Calu3 (cell line): ENCODE measurements around the gene RXRB. TPM values are rescaled to one million over a fixed set of nuclear protein-coding genes. Genes with fewer than 3 reads are reported as not detected.
A peak's percentile ranks its signal among the peaks of the same experiment; 100 is the strongest.

Experiments used
- BruUV-seq: library from RNA; stranded (reverse); fragments of 400-500 nt; replicated peaks from 2 replicates; lab custom pipeline; 2021; lab: Mats Ljungman, UMichigan
- CTCF ChIA-PET: fragments of 300-600 bp; sonication (Branson Sonifier 250); formaldehyde crosslinking; loops from one replicate; lab custom pipeline; 2022; ENCODE audit warnings: antibody characterized with exemption; lab: Charles Lee
- DNase-seq: peaks from one replicate; pipeline ENCODE4 v3.0.0; 2022
- H3K27ac Mint-ChIP-seq: one replicate; pipeline ENCODE4 v1.8.0; 2022; ENCODE audit warnings: mixed read lengths; ENCODE audit not compliant: unreplicated experiment
- H3K27me3 Mint-ChIP-seq: one replicate; pipeline ENCODE4 v1.8.0; 2022; ENCODE audit warnings: mixed read lengths; ENCODE audit not compliant: unreplicated experiment
- H3K36me3 Mint-ChIP-seq: one replicate; pipeline ENCODE4 v1.8.0; 2022; ENCODE audit warnings: mild to moderate bottlenecking, moderate library complexity, mixed read lengths; ENCODE audit not compliant: insufficient read depth, unreplicated experiment
- H3K4me1 Mint-ChIP-seq: one replicate; pipeline ENCODE4 v1.8.0; 2022; ENCODE audit warnings: mild to moderate bottlenecking, low read depth, mixed read lengths; ENCODE audit not compliant: unreplicated experiment
- H3K4me3 Mint-ChIP-seq: one replicate; pipeline ENCODE4 v1.8.0; 2022; ENCODE audit warnings: mild to moderate bottlenecking, low read depth, moderate library complexity, mixed read lengths; ENCODE audit not compliant: unreplicated experiment
- H3K9me3 Mint-ChIP-seq: one replicate; pipeline ENCODE4 v1.8.0; 2022; ENCODE audit warnings: low read depth, mixed read lengths; ENCODE audit not compliant: unreplicated experiment
- intact Hi-C: fragments of 100-400 bp; cut with micrococcal nuclease; formaldehyde crosslinking; loops from one replicate; pipeline ENCODE4 v1.10.0; 2022; ENCODE audit not compliant: unreplicated experiment
- total RNA-seq: library from RNA; stranded (reverse); gene quantifications from 2 replicates; pipeline ENCODE4 v1.2.3, GENCODE V29; 2022
- TF ChIP-seq, protein P1 (sequence below): fragments of 200-600 bp; IDR thresholded peaks from one replicate; pipeline ENCODE4 v1.8.0; 2022; ENCODE audit warnings: antibody characterized with exemption; ENCODE audit not compliant: unreplicated experiment

The RXRB gene
- total RNA-seq, 1 experiment from 2014 or later = 78.3 TPM

DNA sequence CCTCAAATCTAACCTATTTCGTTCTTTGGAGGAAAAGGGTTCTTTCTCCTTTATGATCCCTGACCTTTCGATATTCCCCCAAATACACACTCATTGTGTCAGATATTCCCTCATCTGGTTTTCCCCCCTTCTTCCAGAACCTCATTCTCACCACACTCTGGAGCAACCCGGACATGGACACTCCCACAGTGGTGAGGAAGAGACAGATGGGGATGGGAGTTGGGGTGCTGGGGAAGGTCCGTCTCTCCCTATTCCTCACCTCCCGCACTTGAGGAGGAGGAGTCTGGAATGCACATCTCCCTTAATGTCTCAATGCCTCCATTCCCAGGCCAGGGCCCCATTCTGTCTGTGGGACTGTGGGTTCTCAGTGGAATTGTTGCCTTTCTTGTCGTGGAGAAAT, 1.5 kb upstream of the RXRB start:
- peaks cover 74% of the 10 kb centered on the region for H3K4me1 Mint-ChIP-seq
- BruUV-seq = no TSS peak

DNA sequence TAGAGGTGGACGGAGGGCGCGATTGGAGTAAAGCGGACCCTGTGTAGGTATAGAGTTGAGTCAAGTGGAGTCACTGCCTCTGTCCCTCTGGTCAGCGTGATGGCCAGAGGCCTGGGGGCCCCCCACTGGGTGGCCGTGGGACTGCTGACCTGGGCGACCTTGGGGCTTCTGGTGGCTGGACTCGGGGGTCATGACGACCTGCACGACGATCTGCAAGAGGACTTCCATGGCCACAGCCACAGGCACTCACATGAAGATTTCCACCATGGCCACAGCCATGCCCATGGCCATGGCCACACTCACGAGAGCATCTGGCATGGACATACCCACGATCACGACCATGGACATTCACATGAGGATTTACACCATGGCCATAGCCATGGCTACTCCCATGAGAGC, 681 bp upstream of the RXRB start:
- no peaks in the 10 kb centered on the region for H3K27me3 Mint-ChIP-seq

More for the DNA sequence above, 1.5 kb upstream of the RXRB start:
- intact Hi-C loops = no loop called here
- Mint-ChIP-seq H3K4me3 (peak overlapping the region; percentile 97), H3K27me3 (no peaks in the 10 kb centered on the region), H3K27ac (peak overlapping the region; percentile 97), H3K36me3 (peaks cover 95% of the 10 kb centered on the region), H3K9me3 (no peaks in the 10 kb centered on the region)
- DNase-seq = no peak
- CTCF ChIA-PET = interaction anchor here (1.0 kb wide), 1 partner anchor 46 kb away, joined by 3 read pairs; no protein-coding TSS in a partner anchor
- TF ChIP-seq, protein P1, sequence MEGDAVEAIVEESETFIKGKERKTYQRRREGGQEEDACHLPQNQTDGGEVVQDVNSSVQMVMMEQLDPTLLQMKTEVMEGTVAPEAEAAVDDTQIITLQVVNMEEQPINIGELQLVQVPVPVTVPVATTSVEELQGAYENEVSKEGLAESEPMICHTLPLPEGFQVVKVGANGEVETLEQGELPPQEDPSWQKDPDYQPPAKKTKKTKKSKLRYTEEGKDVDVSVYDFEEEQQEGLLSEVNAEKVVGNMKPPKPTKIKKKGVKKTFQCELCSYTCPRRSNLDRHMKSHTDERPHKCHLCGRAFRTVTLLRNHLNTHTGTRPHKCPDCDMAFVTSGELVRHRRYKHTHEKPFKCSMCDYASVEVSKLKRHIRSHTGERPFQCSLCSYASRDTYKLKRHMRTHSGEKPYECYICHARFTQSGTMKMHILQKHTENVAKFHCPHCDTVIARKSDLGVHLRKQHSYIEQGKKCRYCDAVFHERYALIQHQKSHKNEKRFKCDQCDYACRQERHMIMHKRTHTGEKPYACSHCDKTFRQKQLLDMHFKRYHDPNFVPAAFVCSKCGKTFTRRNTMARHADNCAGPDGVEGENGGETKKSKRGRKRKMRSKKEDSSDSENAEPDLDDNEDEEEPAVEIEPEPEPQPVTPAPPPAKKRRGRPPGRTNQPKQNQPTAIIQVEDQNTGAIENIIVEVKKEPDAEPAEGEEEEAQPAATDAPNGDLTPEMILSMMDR = no peak

DNA sequence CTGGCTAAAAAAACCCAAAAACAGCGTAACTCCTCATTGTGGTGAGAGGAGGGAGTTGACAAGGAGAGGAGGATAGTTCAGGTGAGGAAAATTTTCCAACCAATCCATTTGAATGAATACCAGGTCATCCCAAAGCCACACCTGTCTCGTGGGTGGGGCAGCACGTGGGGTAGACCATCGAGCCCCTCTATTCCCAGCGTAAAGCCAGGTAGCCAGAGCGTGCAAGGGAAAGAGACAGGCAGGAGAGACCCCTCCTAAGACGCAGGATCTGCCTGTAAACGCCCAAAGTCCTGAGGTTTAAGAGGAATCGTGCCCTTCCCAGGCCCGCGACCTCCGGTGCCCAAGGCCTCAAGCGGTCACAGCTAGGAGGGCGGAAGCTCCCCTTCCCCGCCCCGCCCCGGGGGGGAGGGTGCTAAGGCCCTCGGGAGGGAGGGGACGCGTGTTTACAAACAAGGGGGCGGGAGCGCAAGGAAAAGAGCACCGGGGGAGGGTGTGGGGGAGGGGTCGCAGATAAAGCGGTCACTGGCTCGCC, 712 bp downstream of the RXRB start:
- Mint-ChIP-seq H3K4me1 (peaks cover 57% of the 10 kb centered on the region), H3K27ac (peak overlapping the region; percentile 97), H3K9me3 (no peaks in the 10 kb centered on the region), H3K36me3 (peaks cover 97% of the 10 kb centered on the region), H3K4me3 (peak overlapping the region; percentile 97), H3K27me3 (no peaks in the 10 kb centered on the region)
- CTCF ChIA-PET = interaction anchor here (0.6 to 0.7 kb wide), 4 partner anchors 11 to 226 kb away, joined by 3 to 4 read pairs (median 3); no protein-coding TSS in a partner anchor
- TSS peak; percentile 42 for BruUV-seq
- intact Hi-C loops = no loop called here
- TF ChIP-seq, protein P1 = no peak
- no peak for DNase-seq

More for the DNA sequence above, 681 bp upstream of the RXRB start:
- no peaks in the 10 kb centered on the region for H3K9me3 Mint-ChIP-seq
- CTCF ChIA-PET = no interaction called here
- intact Hi-C loops = no loop called here
- peak overlapping the region; percentile 97 for H3K4me3 Mint-ChIP-seq
- DNase-seq = peak; percentile 31
- peaks cover 97% of the 10 kb centered on the region for H3K36me3 Mint-ChIP-seq
- peak overlapping the region; percentile 97 for H3K27ac Mint-ChIP-seq
- TF ChIP-seq, protein P1 = no peak
- BruUV-seq = TSS peak; percentile 81
- peaks cover 71% of the 10 kb centered on the region for H3K4me1 Mint-ChIP-seq

DNA sequence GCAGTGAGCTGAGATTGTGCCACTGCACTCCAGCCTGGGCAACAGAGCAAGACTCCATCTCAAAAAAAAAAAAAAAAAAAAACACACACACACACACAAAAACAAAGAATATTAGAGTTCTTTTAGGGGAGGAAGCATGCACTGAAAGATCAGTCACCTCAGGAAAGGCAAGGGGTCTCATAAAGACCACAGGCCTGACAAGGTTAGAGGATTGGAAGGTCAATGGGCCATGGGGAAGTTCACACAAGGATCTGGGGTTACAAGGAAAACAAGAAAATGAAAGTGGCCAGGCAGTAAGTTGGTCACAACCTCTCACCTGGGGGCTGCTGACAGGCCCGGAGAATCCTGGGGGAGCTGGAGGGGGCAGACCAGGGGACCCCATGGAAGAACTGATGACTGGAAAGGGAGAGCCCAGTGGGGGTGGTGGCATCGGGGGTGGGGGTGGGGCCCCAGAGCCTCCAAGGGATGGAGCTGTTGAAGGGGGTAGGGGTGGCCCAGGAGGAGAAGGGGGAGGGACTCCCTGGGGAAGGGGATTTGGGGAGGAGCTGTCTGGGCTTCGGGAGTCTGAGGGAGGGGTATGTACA, 1.5 kb downstream of the RXRB start:
- no peak for DNase-seq
- TF ChIP-seq, protein P1 = no peak
- Mint-ChIP-seq H3K4me1 (peaks cover 52% of the 10 kb centered on the region), H3K9me3 (no peaks in the 10 kb centered on the region), H3K27ac (peak overlapping the region; percentile 97), H3K4me3 (peak overlapping the region; percentile 97), H3K27me3 (no peaks in the 10 kb centered on the region), H3K36me3 (peaks cover 92% of the 10 kb centered on the region)
- intact Hi-C loops = no loop called here
- CTCF ChIA-PET = no interaction called here
- BruUV-seq = no TSS peak
